Right ventricle myocardium inferior (tissue), 1 donor: ENCODE measurements around the gene GPT2. TPM values are rescaled to one million over a fixed set of nuclear protein-coding genes. Genes with fewer than 3 reads are reported as not detected.
A peak's percentile ranks its signal among the peaks of the same experiment; 100 is the strongest.

ENCODE experiments used
- ATAC-seq: fragments of 200-7000 bp; cut with Tn5 transposase; one replicate; pipeline ENCODE4 v1.9.1; 2020; ENCODE audit warnings: mild to moderate bottlenecking, moderate library complexity
- DNase-seq: peaks from one replicate; pipeline ENCODE4 v3.0.0; 2021; ENCODE audit errors: missing footprints
- intact Hi-C: fragments of 100-400 bp; cut with DNase I; formaldehyde crosslinking; loops from one replicate; pipeline ENCODE4 v1.11.0; 2022
- long read RNA-seq: library from polyadenylated mRNA; unstranded; transcript quantifications from one replicate; pipeline ENCODE4 v2.0.0, GENCODE V29; 2021
- total RNA-seq: library from RNA; stranded (reverse); fragmentation: NEBNext Ultra II Directional; extraction: Animal tissue kit (Norgen Biotek cat#: 25700); gene quantifications from one replicate; pipeline ENCODE4 v1.2.1, GENCODE V29; 2021
- donor health status: DM: no; HTN: yes; CAD: no; lungs with severe emphysema.

The GPT2 gene, protein sequence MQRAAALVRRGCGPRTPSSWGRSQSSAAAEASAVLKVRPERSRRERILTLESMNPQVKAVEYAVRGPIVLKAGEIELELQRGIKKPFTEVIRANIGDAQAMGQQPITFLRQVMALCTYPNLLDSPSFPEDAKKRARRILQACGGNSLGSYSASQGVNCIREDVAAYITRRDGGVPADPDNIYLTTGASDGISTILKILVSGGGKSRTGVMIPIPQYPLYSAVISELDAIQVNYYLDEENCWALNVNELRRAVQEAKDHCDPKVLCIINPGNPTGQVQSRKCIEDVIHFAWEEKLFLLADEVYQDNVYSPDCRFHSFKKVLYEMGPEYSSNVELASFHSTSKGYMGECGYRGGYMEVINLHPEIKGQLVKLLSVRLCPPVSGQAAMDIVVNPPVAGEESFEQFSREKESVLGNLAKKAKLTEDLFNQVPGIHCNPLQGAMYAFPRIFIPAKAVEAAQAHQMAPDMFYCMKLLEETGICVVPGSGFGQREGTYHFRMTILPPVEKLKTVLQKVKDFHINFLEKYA
- 21.9 TPM for total RNA-seq
- long read RNA-seq, transcript GPT2-201 (12 exons, 3,984 nt): major isoform, 25 of 40 reads
- long read RNA-seq, partial matches to known transcripts: 6 of 40 reads
- long read RNA-seq, other reads (novel, unspliced or antisense): 8 of 40 reads

DNA sequence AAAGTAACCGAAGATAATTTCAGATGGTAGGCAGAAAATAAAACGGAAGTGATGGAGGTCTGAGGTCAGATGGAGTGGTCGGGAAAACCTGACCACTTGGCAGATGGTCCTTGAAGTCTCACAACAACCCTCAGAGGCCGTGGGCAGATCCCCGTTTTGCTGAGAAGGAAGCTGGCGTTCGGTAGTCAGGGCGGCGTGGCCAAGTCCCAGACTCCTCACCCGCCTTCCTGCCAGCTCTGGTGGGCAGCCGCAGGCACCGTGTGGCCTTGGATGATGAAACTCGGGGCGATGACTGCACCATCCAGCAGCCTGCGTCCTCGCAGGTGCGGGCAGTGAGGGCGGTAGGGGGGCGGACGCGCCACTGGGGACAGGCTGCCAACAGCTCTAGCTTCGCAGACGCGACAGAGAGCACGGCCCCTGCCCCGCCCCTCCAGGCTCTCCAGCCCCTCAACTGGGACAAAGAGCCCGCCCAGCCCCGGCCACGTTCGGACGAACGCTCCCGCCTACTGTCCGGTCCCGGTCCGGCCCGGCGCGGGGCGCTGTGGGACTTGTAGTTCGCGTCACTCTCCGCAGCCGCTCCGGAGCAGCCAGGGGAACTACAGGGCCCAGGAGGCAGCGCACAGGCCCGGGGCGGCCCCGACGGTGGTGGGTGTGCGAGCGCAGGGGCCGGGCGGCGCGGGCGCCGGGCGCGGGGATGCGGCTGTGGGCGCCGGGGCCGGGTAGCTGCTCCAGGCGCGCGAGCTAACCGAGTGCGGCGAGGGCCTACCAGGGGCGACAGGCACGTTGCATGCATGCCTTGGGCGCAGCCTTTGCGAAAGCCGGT lies at the start of gene GPT2:
GPT2 (plus strand) TSS at position 673 of the 823 bp plus-strand sequence. CDS start 354 bp downstream, outside the sequence.
- intact Hi-C loops: no loop called here

DNA sequence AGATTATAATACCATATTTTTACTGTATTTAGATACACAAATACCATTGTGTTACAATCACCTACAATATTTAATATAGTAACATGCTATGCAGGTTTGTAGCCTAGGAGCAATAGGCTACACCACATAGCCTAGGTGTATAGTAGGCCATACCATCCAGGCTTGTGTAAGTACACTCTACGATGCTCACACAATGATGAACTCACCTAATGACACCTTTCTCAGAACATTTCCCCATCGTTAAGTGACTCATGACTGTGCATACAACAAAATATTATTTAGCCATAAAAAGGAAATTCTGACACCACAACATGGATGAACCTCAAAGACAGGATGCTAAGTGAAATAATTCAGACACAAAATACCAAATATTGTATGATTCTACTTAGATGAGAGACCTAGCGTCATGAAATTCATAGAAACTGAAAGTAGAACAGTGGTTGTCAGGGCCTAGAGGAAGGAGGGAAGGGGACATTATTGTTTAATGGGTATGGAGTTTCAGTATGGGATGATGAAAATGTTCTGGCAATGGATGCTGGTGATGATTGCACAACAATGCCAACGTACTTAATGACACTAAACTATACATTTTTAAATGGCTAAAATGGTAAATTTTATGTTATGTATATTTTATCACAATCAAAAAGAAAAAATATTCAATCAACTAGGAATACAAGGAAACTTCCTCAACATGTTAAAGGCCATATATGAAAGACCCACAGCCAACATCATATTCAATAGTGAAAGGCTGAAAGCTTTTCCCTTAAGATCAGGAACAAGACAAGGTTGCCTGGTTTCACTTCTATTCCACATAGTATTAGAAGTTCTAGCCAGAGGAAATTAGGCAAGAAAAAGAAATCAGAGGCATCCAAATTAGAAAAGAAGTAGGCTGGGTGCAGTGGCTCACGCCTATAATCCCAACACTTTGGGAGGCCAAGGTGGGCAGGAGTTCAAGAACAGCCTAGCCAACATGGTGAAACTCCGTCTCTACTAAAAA lies 47.3 kb upstream of the GPT2 start:
- intact Hi-C loops: no loop called here
- ATAC-seq (no peak), DNase-seq (no peak)

More for the DNA sequence above, at the start of gene GPT2:
- DNase-seq (peak; percentile 99), ATAC-seq (peak; percentile 99)

DNA sequence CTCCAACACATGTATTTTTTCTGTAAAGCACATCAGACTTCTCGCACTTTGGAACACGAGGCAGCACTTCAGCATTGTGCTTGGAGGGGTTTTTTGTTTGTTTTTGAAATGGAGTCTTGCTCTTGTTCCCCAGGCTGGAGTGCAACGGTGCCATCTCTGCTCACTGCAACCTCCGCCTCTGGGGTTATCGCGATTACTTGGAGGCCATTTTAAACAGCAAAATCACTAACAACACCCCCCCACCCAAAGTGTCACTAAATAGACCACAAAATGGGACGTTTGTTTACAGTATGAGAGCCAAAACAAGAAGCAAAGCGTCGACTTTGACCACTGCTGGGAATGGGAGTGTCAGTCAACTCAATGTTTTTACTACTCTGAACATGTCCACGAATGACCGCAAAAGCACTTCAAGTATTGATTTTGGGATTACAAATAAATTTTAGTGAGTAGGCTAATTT lies 44.1 kb upstream of the GPT2 start:
- ATAC-seq (no peak), DNase-seq (no peak)
- intact Hi-C loops: no loop called here

DNA sequence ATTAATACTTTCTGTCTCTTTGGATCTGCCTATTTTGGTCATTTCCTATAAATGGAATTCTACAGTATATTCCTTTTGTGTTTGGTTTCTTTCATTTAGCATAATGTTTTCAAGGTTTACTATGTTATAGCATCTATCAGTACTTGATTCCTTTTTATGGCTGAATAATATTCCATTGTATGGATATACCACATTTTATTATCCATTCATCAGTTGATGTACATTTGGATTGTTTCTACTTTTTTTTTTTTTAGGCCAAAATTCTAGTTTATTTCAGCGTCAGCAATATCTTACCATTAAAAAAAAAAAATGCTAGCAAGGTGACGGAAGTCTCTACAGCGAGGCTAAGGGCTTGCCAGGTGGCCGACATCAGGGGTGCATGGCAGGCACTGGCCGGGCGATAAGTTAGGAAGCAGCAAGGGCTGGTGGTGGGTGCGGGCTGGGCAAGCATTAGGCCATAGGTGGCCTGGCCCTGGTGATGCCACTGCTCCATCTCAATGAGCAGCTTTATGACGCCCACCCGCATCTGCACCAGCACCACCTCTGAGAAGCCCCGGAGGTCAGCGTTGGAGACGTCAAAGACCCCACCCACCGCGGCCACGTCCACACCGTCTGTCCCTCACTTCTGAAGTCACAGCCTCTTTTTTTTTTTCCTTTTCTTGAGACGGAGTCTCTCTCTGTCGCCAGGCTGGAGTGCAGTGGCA lies 41.8 kb upstream of the GPT2 start:
- ATAC-seq (no peak), DNase-seq (no peak)
- intact Hi-C loops: no loop called here

DNA sequence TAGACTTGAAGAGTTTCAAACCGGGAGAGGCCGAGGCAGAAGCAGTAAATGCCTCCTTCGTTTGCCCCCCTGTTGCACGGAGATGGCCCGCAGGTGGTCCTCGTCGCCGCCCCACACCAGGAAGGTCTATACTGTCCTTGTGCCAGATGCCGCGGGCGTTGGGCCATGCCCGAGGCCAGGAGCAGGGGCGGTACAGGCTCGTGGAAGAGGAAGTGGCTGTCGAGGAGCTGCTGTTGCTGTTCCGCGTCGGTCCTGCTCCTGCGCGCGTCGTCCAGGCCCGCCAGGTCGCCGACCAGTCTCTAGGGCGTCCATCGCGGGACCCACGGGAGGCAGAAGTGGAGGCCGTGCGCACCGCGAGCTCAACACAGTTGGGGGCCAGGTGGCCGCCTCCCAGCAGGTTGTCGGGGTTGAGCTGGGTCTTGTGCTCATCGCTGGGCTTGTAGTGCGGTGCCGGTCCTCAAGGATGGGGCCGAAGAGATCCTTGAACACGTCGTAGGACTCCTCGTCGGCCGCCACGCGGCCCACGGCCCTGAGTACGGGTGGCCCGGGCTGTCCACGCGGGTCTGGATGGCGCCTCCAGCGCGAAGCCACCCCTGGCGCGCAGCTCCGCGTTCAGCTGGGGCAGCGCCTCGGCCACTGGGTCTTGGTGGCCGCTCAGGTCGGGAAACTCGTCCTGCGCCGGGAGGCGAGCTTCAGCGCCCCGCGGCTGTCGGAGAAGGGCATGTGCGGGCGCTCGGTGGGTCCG lies 40.1 kb upstream of the GPT2 start:
- intact Hi-C loops: no loop called here
- no peak for DNase-seq
- peak; percentile 37 for ATAC-seq

DNA sequence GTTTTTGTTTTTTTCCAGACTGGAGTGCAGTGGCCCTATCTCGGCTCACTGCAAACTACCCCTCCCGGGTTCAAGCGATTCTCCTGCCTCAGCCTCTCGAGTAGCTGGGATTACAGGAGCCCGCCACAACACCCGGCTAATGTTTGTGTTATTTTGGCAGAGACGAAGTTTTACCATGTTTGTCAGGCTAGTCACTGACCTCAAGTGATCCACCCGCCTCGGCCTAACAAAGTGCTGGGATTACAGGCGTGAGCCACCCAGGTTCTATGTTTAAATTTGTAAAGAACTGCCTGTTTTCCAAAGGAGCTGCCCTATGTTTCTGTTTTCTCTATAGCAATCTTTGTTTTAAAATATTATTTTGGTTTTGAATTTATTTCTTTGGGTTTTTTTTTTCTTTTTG lies 39.4 kb upstream of the GPT2 start:
- no peak for DNase-seq
- intact Hi-C loops: no loop called here
- ATAC-seq: no peak

DNA sequence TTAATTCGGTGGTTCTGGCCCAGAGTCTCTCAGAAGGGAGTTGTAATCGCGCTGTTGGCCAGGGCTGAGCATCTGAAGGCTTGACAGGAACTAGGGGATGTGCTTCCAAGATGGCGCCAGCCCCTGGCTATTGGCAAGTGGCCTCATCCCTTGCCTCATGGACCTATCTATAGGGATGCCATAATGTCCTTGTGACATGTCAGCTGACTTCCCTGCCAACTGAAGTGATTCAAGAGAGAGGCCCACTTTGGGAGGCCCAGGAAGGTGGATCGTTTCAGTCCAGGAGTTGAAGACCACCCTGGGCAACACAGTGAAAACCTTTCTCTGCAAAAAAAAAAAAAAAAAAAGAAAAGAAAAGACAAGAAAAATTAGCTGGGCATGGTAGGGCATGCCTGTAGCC lies 38.2 kb upstream of the GPT2 start:
- ATAC-seq: no peak
- DNase-seq: no peak
- intact Hi-C loops: no loop called here

DNA sequence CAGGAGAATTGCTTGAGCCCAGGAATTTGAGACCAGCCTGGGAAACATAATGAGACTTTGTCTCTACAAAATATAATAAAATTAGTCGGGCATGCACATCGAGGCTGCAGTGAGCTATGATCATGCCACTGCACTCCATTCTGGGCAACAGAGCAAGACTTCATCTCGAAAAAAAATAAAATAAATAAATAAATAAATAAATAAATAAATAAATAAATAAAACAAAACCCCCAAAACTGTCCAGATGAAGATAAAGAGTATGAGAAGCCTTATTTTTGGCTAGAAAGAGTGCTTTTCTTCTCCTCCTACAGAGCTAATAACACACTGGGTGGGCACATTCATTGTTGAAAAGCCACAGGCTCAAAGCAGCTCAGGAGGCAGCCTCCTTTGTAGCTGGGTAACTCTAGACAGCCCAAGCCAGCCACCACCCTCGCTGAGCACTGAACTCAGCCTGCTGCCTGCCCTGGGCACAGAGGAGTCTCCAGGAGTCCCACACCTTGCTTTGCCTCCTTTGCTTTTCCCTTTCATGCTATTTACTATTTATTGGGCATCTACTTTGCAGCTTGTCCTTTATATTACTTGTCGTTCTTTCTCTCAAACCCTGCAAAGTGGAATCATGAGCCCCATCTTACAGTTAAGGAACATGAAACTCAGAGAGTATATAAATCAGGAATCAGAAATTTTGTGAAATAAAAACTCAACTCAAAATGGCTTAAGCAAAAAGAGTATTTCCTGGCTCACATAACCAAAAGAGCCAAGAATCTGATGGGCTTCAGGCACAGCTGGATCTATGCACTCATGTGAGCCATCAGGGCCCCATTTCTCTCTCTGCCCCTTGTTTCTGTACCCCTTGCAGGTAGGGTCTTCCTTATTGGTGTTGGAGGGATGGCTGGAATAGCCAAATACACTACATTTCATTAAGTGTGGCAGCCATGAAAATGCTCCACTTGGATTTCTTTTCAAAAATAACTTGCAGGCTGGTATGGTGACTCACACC lies 35.1 kb upstream of the GPT2 start:
- no peak for ATAC-seq
- DNase-seq: no peak
- intact Hi-C loops: no loop called here

DNA sequence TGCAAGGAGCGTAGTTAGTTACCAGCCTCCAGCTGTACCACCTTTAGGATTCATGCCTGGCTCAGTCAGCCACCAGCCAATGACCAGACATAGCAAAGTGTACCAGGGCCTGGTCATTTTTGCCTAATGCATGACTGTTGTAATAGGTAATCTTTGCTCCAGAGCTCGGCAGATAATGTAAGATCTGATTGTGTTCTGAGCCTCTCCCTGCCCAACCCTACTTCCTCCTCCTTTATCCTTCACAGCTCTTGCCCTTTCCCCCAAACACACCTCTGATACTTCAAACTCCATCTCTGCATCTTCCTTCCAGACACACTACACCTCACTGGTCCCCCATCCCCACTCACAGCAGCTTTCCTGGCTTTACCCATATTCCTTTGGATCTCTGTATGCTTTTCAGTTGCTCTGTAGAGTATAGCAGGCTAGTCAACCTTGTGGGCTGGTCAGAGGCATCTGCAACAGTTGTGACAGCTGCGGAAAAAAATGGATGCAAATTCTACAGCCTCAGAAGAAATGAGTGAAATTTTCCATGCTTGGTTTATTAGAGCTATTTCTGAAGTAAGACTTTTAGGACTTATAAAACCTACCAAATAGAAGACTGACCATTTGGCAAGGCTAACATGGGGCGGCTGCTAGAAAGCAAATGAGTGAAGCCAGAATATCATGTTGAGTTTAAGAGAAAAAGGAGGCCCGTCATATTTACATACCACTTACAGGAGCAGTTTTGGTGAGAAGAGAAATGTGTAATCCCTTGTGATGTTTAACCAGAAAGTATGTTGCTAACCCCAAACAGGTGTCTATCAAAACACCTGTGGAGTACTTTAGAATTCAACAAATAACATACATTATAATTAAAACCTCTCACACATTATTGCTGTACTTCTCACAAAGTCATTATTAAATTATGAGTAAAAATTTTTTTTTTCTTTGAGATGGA lies 33.3 kb upstream of the GPT2 start:
- intact Hi-C loops: loop anchor here (5.0 to 10.0 kb wide), 2 partner anchors 76 to 164 kb away; no protein-coding TSS in a partner anchor
- no peak for ATAC-seq

DNA sequence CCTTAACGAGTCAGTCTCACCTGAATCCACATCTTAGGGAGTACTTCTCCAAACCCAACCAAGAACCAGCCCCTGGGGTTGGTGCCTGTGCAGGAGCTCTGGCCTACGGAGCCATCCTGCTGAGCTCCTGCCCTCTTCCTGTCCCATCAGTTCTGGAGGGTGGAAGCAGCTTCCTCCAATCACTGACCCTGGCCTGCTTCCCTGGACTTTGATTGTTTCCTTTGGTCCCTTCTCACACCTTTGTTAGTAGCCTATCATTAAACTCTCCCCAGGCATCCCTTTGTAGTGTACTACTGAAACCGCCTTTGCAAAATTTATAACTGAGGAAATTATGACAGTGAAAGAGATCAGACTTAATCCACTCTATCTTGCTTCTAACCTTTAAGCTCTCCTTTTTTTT lies 32.0 kb upstream of the GPT2 start:
- DNase-seq (no peak), ATAC-seq (no peak)
- intact Hi-C loops: loop anchor here (5.0 to 10.0 kb wide), 2 partner anchors 75 to 163 kb away; no protein-coding TSS in a partner anchor

More for the DNA sequence above, 33.3 kb upstream of the GPT2 start:
- no peak for DNase-seq

DNA sequence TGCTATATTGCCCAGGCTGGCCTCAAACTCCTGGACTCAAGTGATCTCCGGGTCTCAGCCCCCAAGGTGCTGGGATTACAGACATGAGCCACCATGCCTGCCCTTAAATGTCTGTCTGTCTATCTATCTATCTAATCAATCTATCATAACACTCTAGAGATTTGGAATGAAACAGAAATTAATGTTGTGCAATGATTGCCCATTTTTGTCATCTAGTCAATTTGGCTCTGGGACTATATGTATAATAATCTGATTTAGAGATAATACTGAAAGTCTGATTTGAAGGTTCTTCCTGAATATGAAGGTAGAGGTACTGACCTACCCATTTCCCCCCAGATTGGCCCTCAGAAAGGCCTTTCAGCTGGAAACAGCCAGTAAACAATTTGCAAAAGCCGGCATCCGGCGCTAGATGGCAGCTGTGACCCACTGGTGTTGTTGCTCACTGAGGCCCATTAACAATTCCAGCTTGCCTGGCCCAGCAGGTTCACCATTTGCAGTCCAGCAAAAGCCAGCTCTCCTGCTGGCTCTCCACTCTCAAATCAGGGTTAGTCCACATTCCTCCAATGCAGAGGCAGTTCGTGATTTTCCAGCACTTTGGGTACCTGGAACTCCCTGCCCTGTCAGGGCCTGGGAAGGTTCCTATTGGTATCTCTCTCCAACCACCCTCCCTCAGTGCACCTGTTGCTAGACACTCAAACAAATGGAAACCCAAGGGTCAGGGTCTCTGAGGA lies 30.3 kb upstream of the GPT2 start:
- intact Hi-C loops: loop anchor here (1.0 to 10.0 kb wide), 3 partner anchors 54 to 161 kb away; no protein-coding TSS in a partner anchor
- peak; percentile 83 for DNase-seq
- ATAC-seq: peak; percentile 82

DNA sequence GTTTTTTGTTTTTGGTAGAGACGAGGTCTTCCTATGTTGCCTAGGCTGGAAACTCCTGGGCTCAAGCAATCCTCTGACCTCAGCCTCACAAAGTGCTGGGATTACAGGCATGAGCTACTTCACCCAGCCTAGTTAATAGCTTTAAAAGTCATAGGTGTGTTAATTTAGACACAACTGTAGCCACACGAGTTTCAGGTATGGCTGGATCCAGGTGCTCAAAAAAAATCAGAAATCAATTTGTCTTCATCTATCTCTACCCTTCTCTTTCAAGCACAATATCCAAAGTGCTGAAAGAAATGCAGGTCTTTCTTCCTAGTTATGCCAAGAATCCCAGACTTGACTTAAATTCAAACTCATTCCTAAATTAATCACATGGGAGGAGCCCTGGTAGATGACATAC lies 29.3 kb upstream of the GPT2 start:
- ATAC-seq (no peak), DNase-seq (no peak)
- intact Hi-C loops: loop anchor here (1.0 to 10.0 kb wide), 3 partner anchors 53 to 160 kb away; no protein-coding TSS in a partner anchor

DNA sequence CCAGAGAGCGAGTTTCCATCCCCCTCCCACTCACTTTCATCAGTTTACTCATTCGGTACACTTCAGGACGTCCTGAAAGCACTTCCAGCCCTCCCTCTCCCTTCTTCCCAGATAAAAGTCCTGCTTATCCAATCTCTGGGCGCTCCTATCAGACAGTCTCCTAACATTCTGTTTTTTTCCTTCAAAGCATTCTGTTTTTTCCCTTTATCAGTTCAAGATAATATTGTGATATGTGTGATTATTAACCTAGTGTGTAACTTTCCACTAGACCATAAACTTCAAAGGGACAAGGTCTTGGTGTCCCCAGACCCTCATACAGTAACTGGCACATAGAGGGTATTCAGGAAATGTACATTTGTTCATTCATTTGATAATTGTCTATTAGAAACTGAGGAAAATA lies 28.8 kb upstream of the GPT2 start:
- intact Hi-C loops: loop anchor here (10.0 kb wide), 1 partner anchor 159 kb away; no protein-coding TSS in a partner anchor
- ATAC-seq: no peak
- DNase-seq: no peak
